H9 (cell line): ENCODE measurements around the gene MDFI. TPM values are rescaled to one million over a fixed set of nuclear protein-coding genes. Genes with fewer than 3 reads are reported as not detected.

Source experiments
- DNase-seq: peaks from one replicate; pipeline ENCODE4 v3.0.0-alpha.2; 2017
- H2AFZ ChIP-seq: one replicate; pipeline ENCODE4 v1.6.1; 2013; ENCODE audit warnings: mild to moderate bottlenecking, low read length, control low read depth, moderate library complexity
- H2AK5ac ChIP-seq: 2 replicates; pipeline ENCODE4 v1.6.1; 2013; ENCODE audit warnings: low read length, control low read depth, mixed read lengths; ENCODE audit not compliant: insufficient read length
- H2BK120ac ChIP-seq: one replicate; pipeline ENCODE4 v1.6.1; 2013; ENCODE audit warnings: low read depth, mild to moderate bottlenecking, low read length, control low read depth, inconsistent platforms; ENCODE audit not compliant: poor library complexity, severe bottlenecking
- H2BK12ac ChIP-seq: 2 replicates; pipeline ENCODE4 v1.6.1; 2013; ENCODE audit warnings: low read length, control low read depth, mixed read lengths, low read depth; ENCODE audit not compliant: insufficient read length
- H2BK15ac ChIP-seq: 2 replicates; pipeline ENCODE4 v1.6.1; 2013; ENCODE audit warnings: low read depth, low read length, control low read depth
- H2BK20ac ChIP-seq: one replicate; pipeline ENCODE4 v1.6.1; 2013; ENCODE audit warnings: low read depth, mild to moderate bottlenecking, low read length, control low read depth, inconsistent platforms; ENCODE audit not compliant: poor library complexity, severe bottlenecking
- H2BK5ac ChIP-seq: 2 replicates; pipeline ENCODE4 v1.6.1; 2013; ENCODE audit warnings: low read length, control low read depth, mixed read lengths; ENCODE audit not compliant: insufficient read length
- H3K14ac ChIP-seq: 2 replicates; pipeline ENCODE4 v1.6.1; 2013; ENCODE audit warnings: low read length, control low read depth; ENCODE audit not compliant: insufficient read depth
- H3K18ac ChIP-seq: 2 replicates; pipeline ENCODE4 v1.6.1; 2013; ENCODE audit warnings: low read depth, mild to moderate bottlenecking, mixed read lengths, low read length, control low read depth; ENCODE audit not compliant: insufficient read length
- H3K23ac ChIP-seq: 2 replicates; pipeline ENCODE4 v1.6.1; 2013; ENCODE audit warnings: low read length, control low read depth, mixed read lengths, low read depth; ENCODE audit not compliant: insufficient read length
- H3K23me2 ChIP-seq: 2 replicates; pipeline ENCODE4 v1.6.1; 2013; ENCODE audit warnings: low read depth, mild to moderate bottlenecking, mixed read lengths, low read length, control low read depth; ENCODE audit not compliant: insufficient read length, poor library complexity, severe bottlenecking
- H3K27ac ChIP-seq: 2 replicates; pipeline ENCODE4 v1.5.1; 2013; ENCODE audit warnings: low read length, control low read depth, mixed read lengths, low read depth; ENCODE audit not compliant: insufficient read length
- H3K27me3 ChIP-seq: 2 replicates; pipeline ENCODE4 v1.6.1; 2013; ENCODE audit warnings: low read length, control low read depth, inconsistent platforms; ENCODE audit not compliant: insufficient read depth
- H3K4ac ChIP-seq: 2 replicates; pipeline ENCODE4 v1.6.1; 2013; ENCODE audit warnings: low read depth, mild to moderate bottlenecking, control low read depth, inconsistent platforms, low read length, moderate library complexity
- H3K4me1 ChIP-seq: 2 replicates; pipeline ENCODE4 v1.6.1; 2013; ENCODE audit warnings: low read length, control low read depth, inconsistent platforms; ENCODE audit not compliant: insufficient read depth
- H3K4me2 ChIP-seq: 2 replicates; pipeline ENCODE4 v1.6.1; 2013; ENCODE audit warnings: low read length, control low read depth, mixed read lengths; ENCODE audit not compliant: insufficient read length, insufficient read depth
- H3K56ac ChIP-seq: 2 replicates; pipeline ENCODE4 v1.6.1; 2013; ENCODE audit warnings: low read depth, mild to moderate bottlenecking, mixed read lengths, low read length, control low read depth; ENCODE audit not compliant: insufficient read length
- H3K79me1 ChIP-seq: 2 replicates; pipeline ENCODE4 v1.6.1; 2013; ENCODE audit warnings: low read depth, mild to moderate bottlenecking, moderate library complexity, low read length, control low read depth, inconsistent platforms; ENCODE audit not compliant: insufficient read depth, poor library complexity, severe bottlenecking
- H3K79me2 ChIP-seq: 2 replicates; pipeline ENCODE4 v1.6.1; 2013; ENCODE audit warnings: low read length, control low read depth, inconsistent platforms; ENCODE audit not compliant: insufficient read depth
- H3K9ac ChIP-seq: 2 replicates; pipeline ENCODE4 v1.6.1; 2013; ENCODE audit warnings: low read length, control low read depth, mixed read lengths; ENCODE audit not compliant: insufficient read length; ENCODE audit errors: extremely low read depth
- H3K9me3 ChIP-seq: one replicate; pipeline ENCODE4 v1.6.1; 2013; ENCODE audit warnings: low read depth, low read length, inconsistent platforms; ENCODE audit not compliant: control insufficient read depth
- H3T11ph ChIP-seq: one replicate; pipeline ENCODE4 v1.6.1; 2013; ENCODE audit warnings: mild to moderate bottlenecking, low read length, control low read depth, inconsistent platforms
- H4K20me1 ChIP-seq: one replicate; pipeline ENCODE4 v1.6.1; 2013; ENCODE audit not compliant: control insufficient read depth, insufficient read length, insufficient read depth
- H4K5ac ChIP-seq: 2 replicates; pipeline ENCODE4 v1.6.1; 2013; ENCODE audit warnings: low read depth, mild to moderate bottlenecking, mixed read lengths, low read length, control low read depth; ENCODE audit not compliant: insufficient read length
- H4K8ac ChIP-seq: replicated peaks from 2 replicates; pipeline ENCODE4 v1.6.1; 2013; ENCODE audit warnings: low read length, control low read depth, mixed read lengths, low read depth; ENCODE audit not compliant: insufficient read length
- H4K91ac ChIP-seq: 2 replicates; pipeline ENCODE4 v1.6.1; 2013; ENCODE audit warnings: low read depth, mild to moderate bottlenecking, moderate library complexity, mixed read lengths, low read length, control low read depth; ENCODE audit not compliant: insufficient read length
- H3K27ac Mint-ChIP-seq, 3 experiments: 2 replicates in 2 of 3; 3 replicates in 1 of 3; pipeline ENCODE4 v1.8.0; 2020 to 2021; ENCODE audit warnings: mixed read lengths in 3 of 3, mild to moderate bottlenecking in 1 of 3, moderate library complexity in 1 of 3
- H3K27me3 Mint-ChIP-seq: 2 replicates; pipeline ENCODE4 v1.8.0; 2021; ENCODE audit warnings: low read depth, mild to moderate bottlenecking, moderate library complexity, mixed read lengths
- H3K36me3 Mint-ChIP-seq, 3 experiments: 2 replicates in 2 of 3; 3 replicates in 1 of 3; pipeline ENCODE4 v1.8.0; 2020 to 2021; ENCODE audit warnings: low read depth in 3 of 3, mixed read lengths in 3 of 3; ENCODE audit not compliant: insufficient read depth in 1 of 3
- H3K4me1 Mint-ChIP-seq, 2 experiments: 2 replicates each; pipeline ENCODE4 v1.8.0; 2020; ENCODE audit warnings: mixed read lengths in 2 of 2
- H3K4me3 Mint-ChIP-seq, 2 experiments: 2 replicates in 1 of 2; 3 replicates in 1 of 2; pipeline ENCODE4 v1.8.0; 2020 to 2021; ENCODE audit warnings: mild to moderate bottlenecking in 2 of 2, mixed read lengths in 2 of 2, moderate library complexity in 1 of 2
- H3K9me3 Mint-ChIP-seq, 2 experiments: 2 replicates in 1 of 2; 3 replicates in 1 of 2; pipeline ENCODE4 v1.8.0; 2020; ENCODE audit warnings: mild to moderate bottlenecking in 2 of 2, mixed read lengths in 2 of 2, moderate library complexity in 1 of 2
- WGBS: extraction: QIAGEN DNeasy Blood & Tissue Kit; methylation state at CpG from one replicate; pipeline ENCODE4 v1.1.7; 2013; ENCODE audit warnings: missing lambda C conversion rate, low lambda C conversion rate, mixed read lengths; ENCODE audit not compliant: insufficient read length; ENCODE audit errors: extremely low coverage; 5-methylcytosine and 5-hydroxymethylcytosine counted together
- total RNA-seq: library from RNA; stranded (reverse); gene quantifications from 2 replicates; pipeline ENCODE4 v1.2.1, GENCODE V29; 2021
- TF ChIP-seq, protein P1 (sequence below): fragments of 200-600 bp; sonication (generic); conservative IDR thresholded peaks from 3 replicates; pipeline ENCODE4 v1.8.0; 2021; ENCODE audit warnings: antibody characterized with exemption, mild to moderate bottlenecking

The MDFI gene
- total RNA-seq, 1 experiment from 2014 or later: 45.0 TPM

DNA sequence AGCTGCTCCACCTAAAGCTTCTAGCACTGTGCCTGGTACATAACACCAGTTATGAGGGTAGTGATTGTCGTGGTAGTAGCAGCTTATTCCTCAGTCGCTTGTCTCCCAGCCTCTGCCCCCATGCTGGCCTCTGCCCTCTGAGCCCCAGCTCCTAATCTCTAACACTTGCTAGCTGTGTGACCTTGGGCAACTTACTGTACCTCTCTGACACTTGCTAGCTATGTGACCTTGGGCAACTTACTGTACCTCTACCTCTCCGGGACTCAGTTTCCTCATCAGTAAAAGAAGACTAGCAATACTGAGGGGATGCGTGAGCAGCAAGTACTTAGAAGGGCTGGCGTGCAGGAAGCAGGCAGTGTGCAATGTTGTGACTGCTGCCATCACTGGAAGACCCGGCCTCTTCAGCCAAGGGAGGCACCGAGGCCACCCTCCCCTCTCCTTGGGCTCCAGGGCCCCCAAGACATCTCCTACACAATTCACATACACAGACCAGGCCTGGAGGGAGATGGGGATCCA, 9.9 kb downstream of the MDFI start:
- Histone ChIP-seq H3T11ph (no peak overlapping the region), H3K18ac (no peak overlapping the region), H3K9me3 (no peaks in the 10 kb centered on the region), H3K14ac (no peak overlapping the region), H3K23ac (no peak overlapping the region), H4K5ac (no peak overlapping the region), H3K4me2 (no peak overlapping the region), H4K20me1 (no peaks in the 10 kb centered on the region), H2AFZ (no peak overlapping the region), H2BK15ac (no peak overlapping the region), H3K27ac (no peak overlapping the region), H2BK20ac (no peak overlapping the region), H2BK5ac (no peak overlapping the region), H4K91ac (no peak overlapping the region), H3K23me2 (no peaks in the 10 kb centered on the region), H3K27me3 (no peaks in the 10 kb centered on the region), H3K4ac (no peak overlapping the region), H3K4me1 (peaks cover 6% of the 10 kb centered on the region; the same call in 1 of the 2 replicates), H3K56ac (no peak overlapping the region), H3K79me1 (no peaks in the 10 kb centered on the region), H2AK5ac (no peak overlapping the region), H3K79me2 (no peaks in the 10 kb centered on the region), H3K9ac (no peak overlapping the region), H2BK120ac (no peak overlapping the region), H2BK12ac (no peak overlapping the region), H4K8ac (no peak overlapping the region)
- no CpG with 5 or more reads among the region's 7 CpGs for WGBS
- no peak for DNase-seq
- TF ChIP-seq, protein P1, sequence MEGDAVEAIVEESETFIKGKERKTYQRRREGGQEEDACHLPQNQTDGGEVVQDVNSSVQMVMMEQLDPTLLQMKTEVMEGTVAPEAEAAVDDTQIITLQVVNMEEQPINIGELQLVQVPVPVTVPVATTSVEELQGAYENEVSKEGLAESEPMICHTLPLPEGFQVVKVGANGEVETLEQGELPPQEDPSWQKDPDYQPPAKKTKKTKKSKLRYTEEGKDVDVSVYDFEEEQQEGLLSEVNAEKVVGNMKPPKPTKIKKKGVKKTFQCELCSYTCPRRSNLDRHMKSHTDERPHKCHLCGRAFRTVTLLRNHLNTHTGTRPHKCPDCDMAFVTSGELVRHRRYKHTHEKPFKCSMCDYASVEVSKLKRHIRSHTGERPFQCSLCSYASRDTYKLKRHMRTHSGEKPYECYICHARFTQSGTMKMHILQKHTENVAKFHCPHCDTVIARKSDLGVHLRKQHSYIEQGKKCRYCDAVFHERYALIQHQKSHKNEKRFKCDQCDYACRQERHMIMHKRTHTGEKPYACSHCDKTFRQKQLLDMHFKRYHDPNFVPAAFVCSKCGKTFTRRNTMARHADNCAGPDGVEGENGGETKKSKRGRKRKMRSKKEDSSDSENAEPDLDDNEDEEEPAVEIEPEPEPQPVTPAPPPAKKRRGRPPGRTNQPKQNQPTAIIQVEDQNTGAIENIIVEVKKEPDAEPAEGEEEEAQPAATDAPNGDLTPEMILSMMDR: no peak
- Mint-ChIP-seq H3K4me3 (no peak overlapping the region), H3K9me3 (no peaks in the 10 kb centered on the region), H3K36me3 (peaks cover 26 to 56% (median 33%) of the 10 kb centered on the region in 3 experiments; a peak in 6 of 7 replicates), H3K27ac (peak overlapping the region in 1 of 3 experiments; percentile 70; a peak in 2 of 7 replicates), H3K4me1 (peaks cover 26 to 32% of the 10 kb centered on the region in 2 experiments), H3K27me3 (peaks cover under 1% of the 10 kb centered on the region; the same call in 1 of the 2 replicates)
